HepG2 (cell line): ENCODE measurements around the gene PDCD2. TPM values are rescaled to one million over a fixed set of nuclear protein-coding genes. Genes with fewer than 3 reads are reported as not detected.

Source experiments
- AHDC1 ChIP-seq: sonication (generic); formaldehyde crosslinking; IDR thresholded peaks from 2 replicates; pipeline ENCODE4 v1.5.1; 2020; ENCODE audit warnings: mild to moderate bottlenecking, missing genetic modification reagents, borderline replicate concordance
- ATF3 ChIP-seq: sonication (generic); formaldehyde crosslinking; IDR thresholded peaks from 2 replicates; pipeline ENCODE4 v1.4.0; 2020; ENCODE audit warnings: missing genetic modification reagents
- ATF4 ChIP-seq, 2 experiments: fragments of 450-650 bp in 1 of 2; sonication (generic) in 1 of 2; formaldehyde crosslinking; IDR thresholded peaks; 2 replicates each; pipeline versions ENCODE4 v1.5.0 to v1.8.0; 2020 to 2022; ENCODE audit warnings: mild to moderate bottlenecking in 1 of 2, missing genetic modification reagents in 1 of 2
- KMT2A ChIP-seq: sonication (generic); formaldehyde crosslinking; IDR thresholded peaks from 2 replicates; pipeline ENCODE4 v1.4.0; 2020; ENCODE audit warnings: missing genetic modification reagents
- MIER3 ChIP-seq: IDR thresholded peaks from 2 replicates; pipeline ENCODE4 v1.6.1; 2016; ENCODE audit warnings: missing compliant biosample characterization, borderline replicate concordance
- SKI ChIP-seq: fragments of 450-650 bp; IDR thresholded peaks from one replicate; pipeline ENCODE4 v1.6.1; 2018; ENCODE audit warnings: mild to moderate bottlenecking; ENCODE audit not compliant: partially characterized antibody
- THAP9 ChIP-seq: sonication (generic); formaldehyde crosslinking; IDR thresholded peaks from 2 replicates; pipeline ENCODE4; 2020; ENCODE audit warnings: missing genetic modification reagents, mild to moderate bottlenecking, borderline replicate concordance
- ZNF251 ChIP-seq: sonication (generic); formaldehyde crosslinking; IDR thresholded peaks from 2 replicates; pipeline ENCODE4 v1.9.0; 2021; ENCODE audit warnings: mild to moderate bottlenecking, missing genetic modification reagents
- ZNF317 ChIP-seq: sonication (generic); formaldehyde crosslinking; IDR thresholded peaks from 2 replicates; pipeline ENCODE4 v1.5.0; 2020; ENCODE audit warnings: mild to moderate bottlenecking, missing genetic modification reagents
- ZNF570 ChIP-seq: sonication (generic); formaldehyde crosslinking; IDR thresholded peaks from 2 replicates; pipeline ENCODE4 v1.4.0; 2020; ENCODE audit warnings: mild to moderate bottlenecking, missing genetic modification reagents, borderline replicate concordance
- ZNF574 ChIP-seq: sonication (generic); formaldehyde crosslinking; IDR thresholded peaks from 2 replicates; pipeline ENCODE4 v1.4.0; 2020; ENCODE audit warnings: missing genetic modification reagents
- ZNF761 ChIP-seq: sonication (generic); formaldehyde crosslinking; conservative IDR thresholded peaks from 2 replicates; pipeline ENCODE4 v1.4.0; 2020; ENCODE audit warnings: mild to moderate bottlenecking, missing genetic modification reagents
- polyA plus RNA-seq, 8 experiments: library from polyadenylated mRNA; depleted of rRNA in 3 of 8; stranded (reverse) in 7 of 8; unstranded in 1 of 8; fragments of >200 nt; fragmentation: Illumina TruSeq in 4 of 8; extraction: Trizol in 4 of 8; gene quantifications; 2 replicates each; pipeline versions ENCODE4 v1.2.1 to v1.2.3, GENCODE V29; 2011 to 2016; ENCODE audit warnings: low read depth in 4 of 8, missing spikeins in 1 of 8, mixed read lengths in 1 of 8; ENCODE audit not compliant: insufficient read depth in 1 of 8
- total RNA-seq, 5 experiments: library from RNA; depleted of rRNA; stranded (reverse); fragments of >200 nt; fragmentation: Illumina TruSeq; extraction: Trizol; gene quantifications; 2 replicates each; pipeline ENCODE4 v1.2.3, GENCODE V29; 2016; ENCODE audit warnings: low read depth in 1 of 5

Gene PDCD2
- total and polyA plus RNA-seq, 2 of the 13 experiments (the other 11 are each of a cell fraction or from before 2014, with no cell fraction given), result 83.6 to 133 TPM

GRCh38 chr6:170552765-170553533 is 31.5 kb downstream of the PDCD2 start, which contains the start of gene PSMB1 (continued):
- 0 out of 2 replicates have a peak, but pooled peaks have one; percentile 25 for TF ChIP-seq ATF3 (CRISPR knock-in tag)
- TF ChIP-seq MIER3 (CRISPR knock-in tag), result no peak; the same call in 1 of the 2 replicates
- no peak for TF ChIP-seq ZNF251 (CRISPR knock-in tag)
- 0 out of 2 replicates have a peak, but pooled peaks have one; percentile 45 for TF ChIP-seq ZNF761 (CRISPR knock-in tag)
- TF ChIP-seq ZNF570 (CRISPR knock-in tag), result no peak
- TF ChIP-seq AHDC1 (CRISPR knock-in tag), result peak; percentile 38; the same call in 1 of the 2 replicates
- TF ChIP-seq ZNF574, result peak; percentile 99
- no peak for TF ChIP-seq SKI
- no peak for TF ChIP-seq ZNF317
- TF ChIP-seq ATF4 (CRISPR knock-in tag; IDR thresholded peaks at IDR 0.05), result peak in 1 of 2 experiments; percentile 71; a peak in 2 of 4 replicates
- TF ChIP-seq KMT2A (CRISPR knock-in tag), result peak; percentile 98
- peak; percentile 93 for TF ChIP-seq THAP9 (CRISPR knock-in tag)
